ENCODE data around the gene DCDC1. TPM values are rescaled to one million over a fixed set of nuclear protein-coding genes. Genes with fewer than 3 reads are reported as not detected.

The DCDC1 gene
- total RNA-seq, 1 donor from 2014 or later, result 6.9 TPM

DNA sequence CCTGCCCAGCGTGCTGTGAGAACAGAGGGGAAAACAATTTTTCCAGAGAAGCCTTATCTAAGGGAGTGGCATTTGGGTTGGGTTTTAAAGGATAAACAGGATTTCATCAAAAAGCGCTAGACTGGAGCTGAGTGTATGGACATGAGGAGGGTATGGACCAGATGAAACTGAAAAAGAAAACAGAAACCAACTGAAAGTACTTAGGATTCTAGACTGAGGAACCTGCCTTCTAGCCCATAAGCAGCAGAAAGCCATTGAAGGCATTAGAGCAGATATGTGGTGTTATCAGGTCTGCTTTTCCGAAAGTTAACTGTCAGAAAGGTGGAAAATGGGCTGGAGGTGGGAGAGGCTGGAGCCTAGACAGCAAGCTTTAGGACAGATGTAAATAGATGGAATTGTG lies 443.4 kb downstream of the DCDC1 start:
- H3K4me1 Mint-ChIP-seq (ENCODE audit: low read depth), result peaks cover 5% of the 10 kb centered on the region
- H3K27me3 Mint-ChIP-seq, result no peaks in the 10 kb centered on the region
- no peaks in the 10 kb centered on the region for H3K36me3 Mint-ChIP-seq (ENCODE audit: insufficient read depth)
- DNase-seq (ENCODE audit: low spot score, unreplicated experiment), result no peak
- no peak overlapping the region for H3K27ac Mint-ChIP-seq
- no peak overlapping the region for H3K4me3 Mint-ChIP-seq (ENCODE audit: low read depth)
- TF ChIP-seq, protein P1, sequence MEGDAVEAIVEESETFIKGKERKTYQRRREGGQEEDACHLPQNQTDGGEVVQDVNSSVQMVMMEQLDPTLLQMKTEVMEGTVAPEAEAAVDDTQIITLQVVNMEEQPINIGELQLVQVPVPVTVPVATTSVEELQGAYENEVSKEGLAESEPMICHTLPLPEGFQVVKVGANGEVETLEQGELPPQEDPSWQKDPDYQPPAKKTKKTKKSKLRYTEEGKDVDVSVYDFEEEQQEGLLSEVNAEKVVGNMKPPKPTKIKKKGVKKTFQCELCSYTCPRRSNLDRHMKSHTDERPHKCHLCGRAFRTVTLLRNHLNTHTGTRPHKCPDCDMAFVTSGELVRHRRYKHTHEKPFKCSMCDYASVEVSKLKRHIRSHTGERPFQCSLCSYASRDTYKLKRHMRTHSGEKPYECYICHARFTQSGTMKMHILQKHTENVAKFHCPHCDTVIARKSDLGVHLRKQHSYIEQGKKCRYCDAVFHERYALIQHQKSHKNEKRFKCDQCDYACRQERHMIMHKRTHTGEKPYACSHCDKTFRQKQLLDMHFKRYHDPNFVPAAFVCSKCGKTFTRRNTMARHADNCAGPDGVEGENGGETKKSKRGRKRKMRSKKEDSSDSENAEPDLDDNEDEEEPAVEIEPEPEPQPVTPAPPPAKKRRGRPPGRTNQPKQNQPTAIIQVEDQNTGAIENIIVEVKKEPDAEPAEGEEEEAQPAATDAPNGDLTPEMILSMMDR (IDR thresholded peaks at IDR 0.05; ENCODE audit: unreplicated experiment), result no peak
- no peaks in the 10 kb centered on the region for H3K9me3 Mint-ChIP-seq (ENCODE audit: low read depth)

DNA sequence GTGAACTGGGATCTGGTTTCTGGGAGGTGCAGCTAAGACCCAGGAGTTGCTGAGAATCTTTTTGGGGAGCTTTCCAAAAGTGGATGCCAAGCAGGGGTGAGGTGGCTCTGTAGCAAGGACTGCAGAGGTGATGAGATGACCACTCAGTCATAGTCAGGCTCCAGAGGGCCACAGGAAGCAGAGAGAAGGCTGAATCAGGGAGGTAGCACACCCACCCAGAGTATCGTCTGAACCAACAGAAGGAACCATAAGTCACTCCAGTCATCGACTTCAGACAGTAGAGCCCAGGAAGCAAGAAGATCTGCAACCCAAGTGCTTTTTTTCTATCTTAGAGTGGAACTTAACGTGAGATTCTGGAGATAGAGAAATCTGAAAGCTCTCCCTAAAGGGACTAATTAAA lies 447.7 kb downstream of the DCDC1 start:
- H3K4me3 Mint-ChIP-seq (ENCODE audit: low read depth), result no peak overlapping the region
- no peaks in the 10 kb centered on the region for H3K9me3 Mint-ChIP-seq (ENCODE audit: low read depth)
- H3K36me3 Mint-ChIP-seq (ENCODE audit: insufficient read depth), result no peaks in the 10 kb centered on the region
- no peak for DNase-seq (ENCODE audit: low spot score, unreplicated experiment)
- peaks cover 25% of the 10 kb centered on the region for H3K4me1 Mint-ChIP-seq (ENCODE audit: low read depth)
- TF ChIP-seq, protein P1 (IDR thresholded peaks at IDR 0.05; ENCODE audit: unreplicated experiment), result no peak
- H3K27ac Mint-ChIP-seq, result no peak overlapping the region
- no peaks in the 10 kb centered on the region for H3K27me3 Mint-ChIP-seq

DNA sequence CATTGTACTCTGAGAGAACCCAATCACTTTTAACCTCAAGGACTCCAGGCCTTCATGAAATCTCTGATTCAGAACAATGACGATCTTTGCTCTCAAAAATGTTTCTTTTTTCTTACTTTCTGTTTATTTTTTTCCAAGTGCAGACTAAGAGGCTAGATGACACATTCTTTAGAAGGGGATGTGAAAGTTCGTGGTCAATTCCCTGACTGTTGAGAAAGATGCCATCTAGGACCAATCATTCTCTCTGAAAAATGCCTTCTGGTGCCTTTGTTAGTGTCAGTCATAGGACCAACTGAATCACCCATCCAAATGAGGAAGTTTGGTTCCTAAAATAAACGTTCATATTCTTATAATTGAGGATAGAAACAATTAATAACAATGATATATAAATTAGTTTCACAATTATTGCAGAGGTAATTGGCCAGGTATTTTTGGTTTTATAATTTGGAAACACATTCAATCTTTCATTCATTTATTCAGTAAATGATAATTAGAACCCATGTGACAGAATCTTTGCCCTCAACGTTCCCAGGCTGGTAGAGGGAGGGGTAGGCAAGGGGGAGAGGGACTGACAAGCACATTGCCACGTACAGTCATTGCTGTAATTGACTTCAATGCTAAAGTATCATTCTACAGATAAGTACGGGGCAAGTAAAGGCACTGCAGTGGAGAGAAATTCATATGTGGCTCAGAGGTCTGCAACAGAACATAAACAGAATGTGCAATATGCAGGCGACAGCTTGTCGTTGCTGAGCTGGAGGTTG lies 450.0 kb downstream of the DCDC1 start:
- peaks cover 20% of the 10 kb centered on the region for H3K4me1 Mint-ChIP-seq (ENCODE audit: low read depth)
- H3K27me3 Mint-ChIP-seq, result no peaks in the 10 kb centered on the region
- TF ChIP-seq, protein P1 (IDR thresholded peaks at IDR 0.05; ENCODE audit: unreplicated experiment), result no peak
- no peak overlapping the region for H3K27ac Mint-ChIP-seq
- DNase-seq (ENCODE audit: low spot score, unreplicated experiment), result no peak
- no peak overlapping the region for H3K4me3 Mint-ChIP-seq (ENCODE audit: low read depth)
- no peaks in the 10 kb centered on the region for H3K9me3 Mint-ChIP-seq (ENCODE audit: low read depth)
- H3K36me3 Mint-ChIP-seq (ENCODE audit: insufficient read depth), result no peaks in the 10 kb centered on the region

DNA sequence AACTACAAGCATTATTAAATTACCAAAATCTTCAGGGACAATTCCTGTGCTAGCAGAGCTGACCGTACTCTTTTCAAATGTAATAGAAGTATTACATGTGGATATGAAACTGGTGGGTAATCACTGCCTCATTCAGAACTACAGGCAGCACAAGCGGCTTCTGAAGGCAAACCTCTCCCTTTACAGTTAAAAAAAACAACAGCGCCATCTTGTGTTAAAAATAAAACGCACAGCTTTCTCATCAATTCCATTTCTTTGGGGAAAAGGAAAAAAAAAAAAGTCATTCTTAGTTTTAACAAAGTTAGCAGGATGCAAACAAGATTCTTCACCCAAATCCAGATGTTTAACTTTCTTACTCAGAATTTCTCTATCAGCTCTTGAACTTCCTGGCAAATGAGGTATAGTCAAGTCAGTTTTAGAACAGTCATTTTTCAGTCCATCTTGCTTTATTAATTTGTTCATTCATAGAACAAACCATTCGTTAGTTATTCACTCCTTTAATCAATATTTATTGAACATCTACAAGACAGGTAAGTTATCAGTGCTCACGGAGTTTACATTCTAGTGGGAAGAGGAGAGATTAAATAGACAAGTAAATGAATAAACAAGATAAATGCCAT lies 451.6 kb downstream of the DCDC1 start:
- H3K9me3 Mint-ChIP-seq (ENCODE audit: low read depth), result no peaks in the 10 kb centered on the region
- TF ChIP-seq, protein P1 (IDR thresholded peaks at IDR 0.05; ENCODE audit: unreplicated experiment), result peak; percentile 82
- H3K36me3 Mint-ChIP-seq (ENCODE audit: insufficient read depth), result no peaks in the 10 kb centered on the region
- peaks cover 24% of the 10 kb centered on the region for H3K4me1 Mint-ChIP-seq (ENCODE audit: low read depth)
- no peak overlapping the region for H3K4me3 Mint-ChIP-seq (ENCODE audit: low read depth)
- no peaks in the 10 kb centered on the region for H3K27me3 Mint-ChIP-seq
- no peak overlapping the region for H3K27ac Mint-ChIP-seq
- DNase-seq (ENCODE audit: low spot score, unreplicated experiment), result no peak

DNA sequence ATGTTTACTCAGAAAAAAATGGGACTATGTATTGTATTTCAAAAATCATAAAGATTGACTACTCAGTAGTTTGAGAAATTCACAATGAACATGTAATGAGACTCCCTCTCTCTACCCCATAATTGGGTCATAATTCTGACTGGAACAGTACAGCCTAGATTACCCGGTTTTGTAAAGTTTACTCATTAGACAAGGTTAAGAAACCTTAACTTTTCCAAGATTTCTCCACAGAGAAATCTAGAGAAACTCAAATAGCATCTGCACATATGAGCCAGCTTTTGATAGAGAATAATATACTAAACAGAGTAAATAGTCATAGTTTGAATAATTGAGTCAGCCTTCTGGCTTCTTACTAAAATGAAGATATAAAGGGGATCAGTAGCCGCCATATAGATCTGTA lies 452.3 kb downstream of the DCDC1 start:
- H3K4me1 Mint-ChIP-seq (ENCODE audit: low read depth), result peaks cover 24% of the 10 kb centered on the region
- no peaks in the 10 kb centered on the region for H3K9me3 Mint-ChIP-seq (ENCODE audit: low read depth)
- no peaks in the 10 kb centered on the region for H3K27me3 Mint-ChIP-seq
- no peak overlapping the region for H3K4me3 Mint-ChIP-seq (ENCODE audit: low read depth)
- no peak overlapping the region for H3K27ac Mint-ChIP-seq
- DNase-seq (ENCODE audit: low spot score, unreplicated experiment), result no peak
- no peaks in the 10 kb centered on the region for H3K36me3 Mint-ChIP-seq (ENCODE audit: insufficient read depth)
- TF ChIP-seq, protein P1 (IDR thresholded peaks at IDR 0.05; ENCODE audit: unreplicated experiment), result no peak
